GM18519 (cell line): Measurements from ENCODE around the gene ERVW-1.

ENCODE experiments used
- ATAC-seq: cut with Tn5 transposase; IDR thresholded peaks from one replicate; pipeline ENCODE4 v1.9.1; 2021; ENCODE audit warnings: mild to moderate bottlenecking, moderate library complexity; ENCODE audit not compliant: unreplicated experiment, low FRiP score

ERVW-1 gene

GRCh38 chr7:92432299-92432946, 45.3 kb downstream of the ERVW-1 start:
- ATAC-seq, result no peak

DNA sequence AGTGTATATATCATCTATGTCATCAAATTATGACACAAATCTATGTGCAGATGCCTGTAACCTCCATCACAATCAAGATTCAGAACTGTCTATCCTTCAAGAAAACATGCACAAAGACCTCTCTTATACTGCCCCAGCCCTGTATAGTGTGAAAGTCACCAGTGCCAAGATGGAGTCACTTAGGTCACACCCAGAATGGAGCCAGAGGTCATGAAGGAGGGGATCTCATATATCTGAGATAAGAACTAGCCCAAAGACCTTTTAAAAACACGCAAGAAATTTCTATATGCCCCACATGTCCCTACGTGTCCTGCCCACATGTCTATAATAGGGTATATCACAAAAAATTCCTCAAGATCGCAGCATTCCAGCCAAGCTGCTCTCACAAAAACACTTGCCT, 50.6 kb downstream of the ERVW-1 start:
- ATAC-seq, result no peak

DNA sequence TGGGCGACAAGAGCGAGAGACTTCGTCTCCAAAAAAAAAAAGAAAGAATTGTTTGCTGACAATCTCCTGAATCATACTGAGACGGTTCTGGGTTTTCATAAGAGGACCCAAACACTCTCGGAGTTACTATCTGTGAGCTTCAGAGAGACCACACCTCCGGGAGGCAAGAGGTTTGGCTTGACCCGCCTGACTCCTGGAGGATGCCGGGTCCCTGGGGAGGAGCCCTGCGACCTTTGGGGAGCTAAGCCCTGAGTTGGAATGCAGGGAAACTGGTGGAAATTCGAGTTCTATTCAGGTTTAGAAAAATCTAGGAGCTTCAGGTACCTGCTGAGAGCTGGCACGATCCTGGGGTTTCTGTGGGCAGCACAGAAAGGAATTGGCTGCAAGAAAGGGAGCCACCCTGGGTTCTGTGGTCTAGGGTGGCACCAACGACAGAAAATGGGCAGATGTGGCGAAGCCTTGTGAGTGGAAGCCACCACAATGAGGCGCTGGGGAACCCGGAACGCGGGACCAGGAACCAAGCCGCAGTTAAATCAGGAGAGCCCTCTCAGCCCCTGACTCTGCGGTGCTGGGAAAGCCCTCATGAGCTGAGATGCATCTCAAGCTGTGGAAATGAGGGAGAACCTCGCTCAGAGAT, 52.3 kb downstream of the ERVW-1 start:
- no peak for ATAC-seq

- ATAC-seq, result no peak
Measured at GRCh38 chr7:92423710-92424131, 54.0 kb downstream of the ERVW-1 start.

DNA sequence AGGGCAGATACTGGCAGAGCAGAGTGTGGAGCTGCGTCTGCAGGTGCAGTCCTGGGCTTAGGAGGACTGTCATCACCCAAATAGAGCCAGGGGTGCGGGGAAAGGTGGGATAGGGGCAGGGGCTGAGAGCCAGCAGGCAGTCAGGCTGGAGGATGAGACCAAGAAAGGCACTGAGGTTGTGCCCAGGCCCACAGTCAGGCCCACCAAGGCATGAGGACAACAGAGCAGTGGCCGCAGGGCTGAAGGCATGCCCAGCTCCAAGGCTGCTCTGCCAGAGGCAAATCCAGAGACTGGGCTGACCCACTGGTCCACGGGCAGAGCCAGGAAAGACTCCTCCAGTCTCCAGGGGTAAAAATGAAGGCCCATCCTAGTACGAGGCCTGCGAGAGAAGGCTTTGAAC, 54.8 kb downstream of the ERVW-1 start:
- no peak for ATAC-seq

GRCh38 chr7:92421676-92422435, 55.9 kb downstream of the ERVW-1 start:
- no peak for ATAC-seq
